ENCODE data around the gene ERG28. TPM values are rescaled to one million over a fixed set of nuclear protein-coding genes. Genes with fewer than 3 reads are reported as not detected.

The ERG28 gene
- polyA plus RNA-seq, 2 of the 4 experiments (the other 2 are of a cell fraction), result 18.8 to 23.4 TPM

DNA sequence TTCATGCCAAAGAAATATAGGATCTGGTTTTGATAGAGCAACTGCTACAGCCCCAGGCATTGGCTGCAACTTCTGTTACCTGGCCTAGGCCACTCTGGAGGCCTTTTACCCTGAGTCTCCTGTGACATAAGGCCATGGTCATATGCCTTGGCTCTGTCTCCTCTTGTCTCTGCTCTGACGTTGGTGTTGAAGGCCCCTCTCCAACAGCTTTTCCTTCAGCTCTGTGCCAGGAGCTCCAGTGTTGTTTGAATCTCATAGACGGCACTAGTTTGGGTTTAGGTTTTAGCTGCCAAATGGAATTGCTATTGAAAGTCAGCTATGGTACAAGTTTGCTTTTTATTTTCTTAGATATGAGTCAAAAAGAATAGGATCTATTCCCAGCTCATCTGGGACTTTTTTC lies 41.4 kb upstream of the ERG28 start:
- CTCF ChIA-PET, result interaction anchor here (1.0 to 3.4 kb wide), 5 partner anchors 9 to 280 kb away, joined by 3 to 19 read pairs (median 5); partner anchors contain the start of gene TGFB3

DNA sequence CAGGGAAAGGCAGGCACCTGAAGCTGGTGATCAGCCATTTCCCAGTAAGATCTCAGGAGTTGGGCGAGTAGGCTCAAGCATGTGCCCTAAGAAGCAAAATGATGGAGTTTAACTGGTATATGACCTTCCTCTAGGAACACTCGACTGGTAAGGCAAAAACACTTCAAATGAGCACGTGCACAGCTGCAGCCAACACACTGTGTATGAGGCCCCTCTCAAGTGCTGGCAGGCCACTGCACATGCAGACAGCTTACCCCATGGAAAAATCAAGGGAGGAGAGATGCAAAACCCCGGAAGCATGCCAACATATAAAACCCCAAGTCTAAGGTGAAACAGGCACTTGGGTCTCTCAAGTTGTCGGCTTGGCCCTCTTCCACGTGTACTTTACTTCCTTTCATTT lies 39.6 kb upstream of the ERG28 start:
- Histone ChIP-seq H3K4me1 (no peaks in the 10 kb centered on the region), H3K4me3 (no peak overlapping the region), H3K9me3 (no peaks in the 10 kb centered on the region), H3K4me2 (no peak overlapping the region), H3K27ac (no peak overlapping the region)
- FAIRE-seq (no peak), ATAC-seq (no peak), DNase-seq (ENCODE audit: low read depth in 1 of 2, low spot score in 1 of 2) (no peak)
- POLR2A ChIA-PET, result no interaction called here
- no peak for TF ChIP-seq GATA3 (IDR thresholded peaks at IDR 0.05; ENCODE audit: borderline replicate concordance)
- TF ChIP-seq, protein P1, sequence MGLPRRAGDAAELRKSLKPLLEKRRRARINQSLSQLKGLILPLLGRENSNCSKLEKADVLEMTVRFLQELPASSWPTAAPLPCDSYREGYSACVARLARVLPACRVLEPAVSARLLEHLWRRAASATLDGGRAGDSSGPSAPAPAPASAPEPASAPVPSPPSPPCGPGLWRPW (IDR thresholded peaks at IDR 0.05), result no peak
- CTCF ChIA-PET, result interaction anchor here (1.0 kb wide), 1 partner anchor 123 kb away, joined by 3 read pairs; no protein-coding TSS in a partner anchor
- WGBS (ENCODE audit: missing lambda C conversion rate), result 97% methylated on average over 6 of the region's 6 CpGs

More for the DNA sequence above, 41.4 kb upstream of the ERG28 start:
- TF ChIP-seq ZC3H11A (IDR thresholded peaks at IDR 0.05) (no peak), NPAS2 (CRISPR knock-in tag; IDR thresholded peaks at IDR 0.05; ENCODE audit: borderline replicate concordance) (no peak), MAZ (IDR thresholded peaks at IDR 0.05; ENCODE audit: borderline replicate concordance, low read depth, low read length) (no peak), PHF8 (IDR thresholded peaks at IDR 0.05; ENCODE audit: borderline replicate concordance, low read depth) (no peak), POLR2AphosphoS2 (conservative IDR thresholded peaks at IDR 0.05; ENCODE audit: low read length) (no peak), RNF2 (IDR thresholded peaks at IDR 0.05; ENCODE audit: borderline replicate concordance, low read depth) (no peak), PBX3 (IDR thresholded peaks at IDR 0.05) (no peak), JUNB (IDR thresholded peaks at IDR 0.05) (no peak), POLR2A (IDR thresholded peaks at IDR 0.05; ENCODE audit: low read length) (no peak), HDAC2 (IDR thresholded peaks at IDR 0.05) (no peak), GATA3 (IDR thresholded peaks at IDR 0.05; ENCODE audit: borderline replicate concordance) (no peak), BHLHE40 (IDR thresholded peaks at IDR 0.05; ENCODE audit: low read depth, low read length) (no peak), REST (IDR thresholded peaks at IDR 0.05) (no peak), EHF (CRISPR knock-in tag; IDR thresholded peaks at IDR 0.05) (no peak), CBX2 (IDR thresholded peaks at IDR 0.05; ENCODE audit: borderline replicate concordance, low read depth) (no peak), FOSB (CRISPR knock-in tag; IDR thresholded peaks at IDR 0.05) (no peak), MAX (IDR thresholded peaks at IDR 0.05) (no peak)
- H3K4me2 ChIP-seq, result no peak overlapping the region
- POLR2A ChIA-PET, result no interaction called here
- no peak overlapping the region for H3K4me3 ChIP-seq
- no peak overlapping the region for H3K27ac ChIP-seq
- no peaks in the 10 kb centered on the region for H3K9me3 ChIP-seq
- 89% methylated on average over 2 of the region's 2 CpGs for WGBS (ENCODE audit: missing lambda C conversion rate)
- H3K4me1 ChIP-seq, result no peaks in the 10 kb centered on the region
- ATAC-seq, result no peak
- FAIRE-seq, result no peak
- DNase-seq (ENCODE audit: low read depth in 1 of 2, low spot score in 1 of 2), result no peak

GRCh38 chr14:75699331-75699730 lies 38.7 kb upstream of the ERG28 start:
- POLR2A ChIA-PET, result no interaction called here
- Histone ChIP-seq H3K4me3 (no peak overlapping the region), H3K9me3 (no peaks in the 10 kb centered on the region), H3K4me2 (no peak overlapping the region), H3K27ac (no peak overlapping the region), H3K4me1 (no peaks in the 10 kb centered on the region)
- no peak for TF ChIP-seq ELK1 (IDR thresholded peaks at IDR 0.05; ENCODE audit: low read depth, low read length)
- no peak for TF ChIP-seq MAZ (IDR thresholded peaks at IDR 0.05; ENCODE audit: borderline replicate concordance, low read depth, low read length)
- no peak for TF ChIP-seq HOXB13 (CRISPR knock-in tag; IDR thresholded peaks at IDR 0.05; ENCODE audit: low read depth)
- TF ChIP-seq CEBPB (IDR thresholded peaks at IDR 0.05), result no peak
- peak; percentile 37 for TF ChIP-seq MAFK (IDR thresholded peaks at IDR 0.05; ENCODE audit: partially characterized antibody)
- ATAC-seq (no peak), FAIRE-seq (no peak), DNase-seq (ENCODE audit: low read depth in 1 of 2, low spot score in 1 of 2) (no peak)
- CTCF ChIA-PET, result interaction anchor here (2.8 kb wide), 1 partner anchor 9 kb away, joined by 19 read pairs; no protein-coding TSS in a partner anchor
- WGBS (ENCODE audit: missing lambda C conversion rate), result 93% methylated on average over 3 of the region's 3 CpGs
